GF-D8 (cell line): Measurements from ENCODE around the gene TNPO1.
A peak's percentile ranks its signal among the peaks of the same experiment; 100 is the strongest.
"Not testable (repeated sequence)": the region's sequence is repeated elsewhere in the genome, so short reads cannot be mapped to it uniquely, and the experiment has no call there.

Experiments used
- DNase-seq: peaks from one replicate; lab custom pipeline; 2025; lab: John Stamatoyannopoulos, UW

TNPO1 gene

DNA sequence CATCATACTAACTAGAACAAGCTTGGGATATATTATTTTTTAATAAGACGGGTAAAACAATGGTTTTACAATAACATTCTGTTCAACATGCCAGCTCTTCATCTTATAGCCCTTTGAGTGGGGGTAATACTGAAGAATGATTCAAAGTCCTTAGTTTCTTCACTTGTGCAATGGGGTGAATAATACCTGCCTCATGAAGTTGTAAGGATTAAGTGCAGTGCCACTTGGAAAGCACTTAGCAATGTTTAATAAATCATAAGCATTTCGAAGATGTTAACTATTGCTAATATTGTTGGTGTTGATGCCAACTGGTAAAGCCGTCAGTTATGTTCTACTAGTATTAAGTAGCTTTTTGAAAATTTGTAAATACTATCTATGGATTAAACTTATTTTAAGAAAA lies 38.0 kb downstream of the TNPO1 start:
- no peak for DNase-seq

DNA sequence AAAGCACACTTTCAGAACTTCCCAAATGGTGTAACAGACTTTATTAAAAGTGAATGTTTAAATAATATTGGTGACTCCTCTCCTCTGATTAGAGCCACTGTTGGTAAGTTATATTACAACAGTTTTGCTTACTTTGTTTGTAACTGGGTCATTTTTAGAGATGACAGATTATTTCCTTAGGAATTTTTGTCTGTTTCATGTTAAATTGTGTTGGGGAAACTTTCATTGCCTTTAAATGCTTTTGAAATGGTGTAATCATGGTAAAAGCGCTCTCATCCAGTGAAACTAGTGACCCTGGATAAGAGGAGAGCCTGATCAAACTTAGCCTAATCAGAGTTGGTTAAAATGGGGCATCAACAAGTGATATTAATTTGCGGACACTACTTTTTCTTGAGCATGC lies 39.4 kb downstream of the TNPO1 start:
- no peak for DNase-seq

- DNase-seq: no peak
Observed at GRCh38 chr5:72857396-72857795, 40.9 kb downstream of the TNPO1 start.

DNA sequence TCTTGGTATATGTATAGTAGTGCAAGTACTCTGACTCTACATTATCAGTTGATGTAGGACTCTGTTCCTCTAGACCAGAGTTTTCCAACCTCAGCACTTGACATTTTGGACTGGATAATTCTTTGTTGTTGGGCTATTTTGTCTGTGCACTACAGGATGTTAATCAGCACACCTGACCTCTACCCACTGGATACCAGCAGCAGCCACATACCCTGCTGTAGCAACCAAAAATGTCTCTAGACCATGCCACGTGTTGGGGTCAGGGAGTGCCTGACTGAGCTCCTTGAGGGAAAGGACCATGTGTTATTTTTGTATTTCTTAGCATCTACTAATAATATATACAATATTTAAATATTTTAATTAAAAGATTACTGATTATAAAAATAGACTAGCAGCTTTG lies 42.7 kb downstream of the TNPO1 start:
- DNase-seq: no peak

DNA sequence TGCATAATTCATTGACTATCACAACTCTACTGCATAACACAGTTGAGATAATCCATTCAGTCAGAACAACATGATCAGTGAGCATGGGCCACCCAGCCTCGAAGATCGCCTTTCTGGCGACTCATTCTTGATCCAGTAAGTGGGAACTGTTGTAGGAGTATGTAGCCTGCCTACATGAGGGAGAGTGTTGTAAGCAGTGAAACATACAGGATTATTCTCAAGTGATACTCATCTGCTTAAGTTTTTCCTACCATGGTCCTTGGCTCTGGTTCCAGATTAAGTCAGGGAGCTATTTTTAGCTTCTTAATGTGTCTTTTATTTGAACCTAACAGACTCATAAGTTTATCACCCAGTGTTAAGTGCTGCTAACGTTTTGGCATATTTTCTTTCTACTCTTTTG lies 44.0 kb downstream of the TNPO1 start:
- DNase-seq: no peak

- DNase-seq: no peak
Observed at GRCh38 chr5:72871366-72872024, 55.0 kb downstream of the TNPO1 start.

- no peak for DNase-seq
Observed at GRCh38 chr5:72878854-72879253, 62.4 kb downstream of the TNPO1 start.

- no peak for DNase-seq
Observed at GRCh38 chr5:72882989-72883388, 66.5 kb downstream of the TNPO1 start.

GRCh38 chr5:72883850-72884249 lies 67.4 kb downstream of the TNPO1 start:
- no peak for DNase-seq

DNA sequence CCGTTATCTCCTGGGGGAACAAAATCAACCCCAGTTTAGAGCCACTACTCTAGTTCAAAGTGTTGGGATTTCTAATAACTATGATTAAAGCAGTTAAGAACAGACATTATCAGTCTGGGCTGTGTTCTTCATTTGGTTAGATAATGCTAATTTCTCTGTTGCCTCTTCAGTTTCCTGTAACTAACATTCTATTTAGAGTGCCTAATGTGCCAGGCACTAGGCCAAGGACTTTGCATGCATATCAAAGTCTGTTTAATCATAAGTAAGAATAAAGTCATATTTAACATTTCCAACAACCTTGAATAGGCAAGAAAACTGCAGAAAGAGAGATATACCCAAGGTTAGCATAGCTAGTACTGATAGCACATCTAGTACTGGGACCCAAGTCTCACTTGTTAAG lies 68.4 kb downstream of the TNPO1 start:
- no peak for DNase-seq

DNA sequence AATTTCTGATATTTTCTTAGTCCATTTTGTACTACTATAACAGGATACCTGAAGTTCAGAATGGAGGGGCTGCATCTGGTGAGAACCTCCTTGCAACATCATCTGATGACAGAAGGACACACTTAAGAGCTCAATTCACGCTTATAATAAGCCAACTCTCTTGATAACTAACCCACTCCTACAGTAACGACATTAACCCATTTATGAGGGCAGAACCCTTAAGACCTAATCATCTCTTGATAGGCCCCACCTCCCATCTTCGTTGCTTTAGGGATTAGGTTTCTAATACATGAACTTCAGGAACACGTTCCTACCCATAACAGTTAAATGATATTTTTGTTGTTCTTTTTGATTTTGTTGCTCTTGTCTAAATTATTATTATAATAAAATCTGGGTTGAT lies 69.4 kb downstream of the TNPO1 start:
- DNase-seq: no peak

DNA sequence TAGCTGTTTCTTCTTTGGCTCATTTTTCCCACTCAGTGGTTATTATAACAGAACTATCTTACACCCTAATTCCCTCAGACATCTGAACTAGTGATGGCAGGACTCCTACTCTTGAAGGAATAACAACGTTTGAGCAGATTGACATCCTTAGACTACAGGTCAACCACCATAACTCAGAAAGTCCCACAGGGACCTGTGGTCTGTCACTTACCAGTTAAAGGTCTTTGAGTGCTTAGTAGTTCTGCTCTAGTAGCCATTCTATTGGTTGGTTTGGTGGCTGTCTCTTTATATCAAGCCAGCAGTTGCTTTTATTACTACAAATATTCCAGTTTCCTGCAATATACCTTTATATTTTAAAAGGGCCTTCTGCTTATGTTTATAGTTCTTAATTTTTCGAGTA lies 72.1 kb downstream of the TNPO1 start:
- no peak for DNase-seq

- no peak for DNase-seq
Observed at GRCh38 chr5:72889324-72889723, 72.9 kb downstream of the TNPO1 start.

GRCh38 chr5:72892846-72893245 lies 76.4 kb downstream of the TNPO1 start:
- DNase-seq: no peak

DNA sequence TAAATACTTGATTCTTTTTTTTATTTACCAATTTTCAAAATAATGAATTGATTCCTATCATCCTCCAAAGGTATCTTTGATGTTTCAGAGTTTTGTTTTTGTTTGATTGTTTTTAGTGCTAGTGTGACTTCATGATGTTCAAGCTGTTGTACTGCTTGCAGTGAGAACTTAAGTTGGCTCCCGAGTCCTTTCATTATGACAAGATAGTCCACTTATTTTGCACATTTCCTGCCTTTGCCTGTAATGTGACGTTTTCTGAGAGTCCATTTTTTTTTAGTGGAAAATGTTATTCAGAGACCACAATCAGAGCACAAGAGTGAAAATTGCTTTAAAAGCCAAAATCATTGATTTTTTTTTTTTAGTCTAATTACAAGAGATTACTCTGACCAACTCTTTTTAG lies 79.3 kb downstream of the TNPO1 start:
- DNase-seq: no peak

DNA sequence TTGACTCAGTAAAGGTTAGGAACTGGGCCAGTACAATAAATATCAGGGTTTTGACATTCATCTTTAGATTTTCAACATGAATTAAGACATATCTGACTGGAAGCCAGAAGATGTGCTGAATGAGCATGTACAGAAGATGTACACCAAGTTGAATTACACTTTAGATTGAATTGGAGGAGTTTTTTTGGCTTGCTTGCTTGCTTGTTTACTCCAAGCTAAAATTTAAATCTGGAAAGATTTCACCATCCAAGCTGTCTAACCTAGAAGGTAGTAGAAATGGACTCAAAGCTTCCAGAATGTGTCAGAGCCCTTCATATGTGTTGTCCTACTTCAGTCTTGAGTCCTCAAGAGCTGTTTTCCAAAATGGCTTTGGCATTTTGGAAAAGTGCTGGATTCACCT lies 90.3 kb downstream of the TNPO1 start:
- no peak for DNase-seq

DNA sequence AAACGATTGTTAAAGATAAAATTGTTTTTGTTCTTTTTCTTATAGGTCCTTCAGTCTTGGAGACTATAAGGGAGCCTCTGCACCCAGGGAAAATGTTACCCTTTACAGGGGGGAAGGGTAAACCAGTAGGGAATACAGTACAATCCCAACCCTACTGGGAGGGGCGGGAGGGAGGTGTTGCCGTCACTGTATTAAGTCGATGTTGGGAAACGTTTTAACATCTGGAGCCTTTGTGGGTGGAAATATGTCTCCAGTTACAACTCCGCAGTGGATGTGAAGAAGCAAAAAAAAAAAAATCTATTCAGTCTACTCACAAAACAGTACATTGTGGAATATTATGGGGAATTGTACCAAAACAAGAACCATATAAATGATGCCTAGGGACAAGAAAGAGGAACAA lies 92.2 kb downstream of the TNPO1 start:
- no peak for DNase-seq

DNA sequence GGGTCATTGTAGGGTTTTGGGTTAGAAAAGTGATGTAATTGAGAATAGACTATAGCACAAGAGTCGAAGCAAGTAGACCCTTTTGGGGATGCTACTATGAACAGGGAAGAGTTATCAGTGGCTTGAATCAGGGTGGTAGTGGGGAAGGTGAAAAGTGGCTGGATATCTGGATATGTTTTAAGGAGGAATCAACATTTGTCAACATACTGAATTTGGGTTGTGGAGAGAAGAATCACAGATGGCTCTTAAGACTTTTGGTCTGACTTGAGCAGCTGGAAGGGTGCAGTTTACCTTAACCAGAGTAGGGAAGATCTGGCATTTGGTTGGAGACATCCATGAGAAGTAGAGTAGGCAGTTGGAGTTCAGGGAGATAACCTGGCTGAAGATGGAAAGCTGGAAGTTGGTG lies 100.9 kb downstream of the TNPO1 start:
- no peak for DNase-seq

GRCh38 chr5:72920690-72921502 lies 104.4 kb downstream of the TNPO1 start:
- peak; percentile 9 for DNase-seq

DNA sequence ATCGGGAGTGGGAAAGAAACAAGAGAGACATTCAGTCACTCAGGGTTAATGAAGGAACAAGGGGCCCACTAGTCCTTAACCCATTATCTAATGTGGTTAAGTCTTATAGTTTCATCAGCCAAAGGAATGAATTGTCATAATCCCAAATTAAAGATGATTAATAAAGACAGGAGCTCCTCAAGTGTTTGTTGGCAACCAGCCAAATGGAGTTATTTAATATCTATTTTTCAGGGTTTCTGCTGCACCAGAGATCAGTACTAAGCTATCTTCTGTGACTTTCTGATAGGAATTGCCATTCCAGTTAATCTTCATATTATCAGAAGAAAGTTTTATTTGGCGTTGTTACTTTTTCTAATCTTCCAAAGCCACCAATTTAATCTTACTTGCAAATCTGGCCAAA lies 105.4 kb downstream of the TNPO1 start:
- no peak for DNase-seq

DNA sequence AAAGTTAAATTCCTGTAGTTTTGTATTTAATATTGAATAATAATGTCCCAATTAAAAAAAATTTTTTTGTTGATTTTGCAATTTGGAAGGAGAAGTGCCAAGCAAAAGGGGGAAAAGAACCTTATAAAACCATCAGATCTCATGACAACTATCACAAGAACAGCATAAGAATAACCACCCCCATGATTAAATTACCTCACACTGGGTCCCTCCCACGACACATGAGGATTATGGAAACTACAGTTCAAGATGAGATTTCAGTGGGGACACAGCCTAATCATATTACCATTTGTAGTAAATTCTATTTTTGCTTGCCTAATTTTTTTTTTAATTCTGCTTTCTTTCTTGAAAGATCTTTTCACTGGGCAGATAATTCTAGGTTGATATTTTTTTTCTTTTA lies 106.0 kb downstream of the TNPO1 start:
- no peak for DNase-seq

DNA sequence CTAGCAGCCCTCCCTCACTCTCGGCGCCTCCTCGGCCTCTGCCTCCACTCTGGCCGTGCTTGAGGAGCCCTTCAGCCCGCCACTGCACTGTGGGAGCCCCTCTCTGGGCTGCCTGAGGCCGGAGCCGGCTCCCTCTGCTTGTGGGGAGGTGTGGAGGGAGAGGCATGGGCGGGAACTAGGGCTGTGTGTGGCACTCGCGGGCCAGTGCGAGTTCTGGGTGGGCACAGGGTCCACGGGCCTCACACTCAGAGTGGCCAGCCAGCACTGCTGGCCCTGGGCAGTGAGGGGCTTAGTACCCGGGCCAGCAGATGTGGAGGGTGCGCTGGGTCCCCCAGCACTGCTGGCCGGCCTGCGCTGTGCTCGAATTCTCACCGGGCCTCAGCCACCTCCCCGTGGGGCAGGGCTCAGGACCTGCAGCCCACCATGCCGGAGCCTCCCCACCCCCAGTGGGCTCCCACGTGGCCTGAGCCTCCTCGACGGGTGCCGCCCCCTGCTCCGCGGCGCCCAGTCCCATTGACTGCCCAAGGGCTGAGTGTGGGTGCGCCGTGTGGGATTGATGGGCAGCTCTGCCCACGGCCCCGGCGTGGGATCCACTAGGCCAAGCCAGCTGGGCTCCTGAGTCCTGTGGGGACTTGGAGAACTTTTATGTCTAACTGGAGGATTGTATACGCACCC lies 109.0 kb downstream of the TNPO1 start:
- DNase-seq: no peak

GRCh38 chr5:72932686-72933085 lies 116.2 kb downstream of the TNPO1 start:
- DNase-seq: not testable (repeated sequence)
